GM23248 (cell line): ENCODE results near the gene NCOA1.

ENCODE experiments used
- EZH2 ChIP-seq: fragments of 200-600 bp; sonication (generic); IDR thresholded peaks from 2 replicates; pipeline ENCODE4 v1.6.1; 2018; ENCODE audit warnings: antibody characterized with exemption, mild to moderate bottlenecking; ENCODE audit not compliant: insufficient read depth, poor library complexity, severe bottlenecking
- EZH2phosphoT487 ChIP-seq: fragments of 200-600 bp; sonication (generic); IDR thresholded peaks from 2 replicates; pipeline ENCODE4 v1.6.1; 2018; ENCODE audit warnings: antibody characterized with exemption, moderate library complexity, mild to moderate bottlenecking, low read depth; ENCODE audit not compliant: insufficient read depth

DNA sequence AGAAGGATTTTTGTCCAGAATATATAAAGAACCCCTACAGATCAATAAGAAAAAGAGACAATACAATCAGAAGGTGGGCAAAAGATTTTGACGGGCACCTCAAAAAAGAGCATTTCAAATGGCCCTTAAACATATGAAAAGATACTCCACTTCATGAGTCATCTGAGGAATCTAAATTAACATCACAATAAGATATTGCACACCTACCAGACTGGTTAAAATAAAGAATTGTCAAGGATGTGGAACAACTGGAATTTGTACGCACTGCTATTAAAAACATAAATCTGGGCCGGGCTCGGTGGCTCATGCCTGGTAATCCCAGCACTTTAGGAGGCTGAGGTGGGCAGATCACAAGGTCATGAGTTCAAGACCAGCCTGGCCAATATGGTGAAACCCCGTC, 17.0 kb upstream of the NCOA1 start:
- TF ChIP-seq EZH2 (no peak), EZH2phosphoT487 (no peak)
